Measurements from ENCODE around the gene AKAP3.

The AKAP3 gene

DNA sequence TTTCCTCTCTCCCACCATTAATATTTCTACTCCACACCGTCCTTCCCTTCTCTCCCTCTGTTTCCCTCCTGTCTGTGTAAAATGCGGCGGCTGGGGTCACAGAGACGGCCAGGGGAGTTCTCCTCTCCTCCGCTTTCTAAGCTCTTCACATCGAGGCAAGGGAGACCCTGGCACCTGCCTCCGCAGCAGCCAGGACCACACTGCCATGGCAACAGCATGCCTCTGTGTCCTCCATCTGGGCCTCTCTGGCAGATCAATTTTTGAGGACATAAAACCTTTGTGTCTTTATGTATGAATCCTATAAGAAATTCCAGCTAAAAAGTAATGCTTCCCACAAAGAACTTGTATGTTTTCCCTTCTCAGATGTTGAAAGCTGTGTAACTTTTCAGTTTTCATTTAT is 45.4 kb downstream of the AKAP3 start:
- no peak for DNase-seq (ENCODE audit: low read depth in 2 of 3, low spot score in 1 of 3)

DNA sequence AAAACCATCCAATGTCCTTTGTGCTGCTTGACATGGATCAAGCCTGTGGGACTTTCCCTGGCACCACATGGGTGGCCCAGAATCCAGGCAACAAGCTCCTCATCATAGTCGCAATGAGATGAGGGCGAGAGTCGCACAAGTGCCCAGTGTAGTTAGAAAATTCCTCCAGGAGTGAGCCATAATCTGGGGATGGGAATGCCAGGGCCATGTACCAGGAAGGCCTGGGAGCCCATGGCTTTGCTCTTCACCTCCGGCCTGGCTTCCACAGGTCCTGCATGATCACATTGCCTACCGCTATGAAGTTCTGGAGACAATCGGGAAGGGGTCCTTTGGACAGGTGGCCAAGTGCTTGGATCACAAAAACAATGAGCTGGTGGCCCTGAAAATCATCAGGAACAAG is 53.0 kb downstream of the AKAP3 start:
- DNase-seq (ENCODE audit: low read depth in 2 of 3, low spot score in 1 of 3), result no peak

DNA sequence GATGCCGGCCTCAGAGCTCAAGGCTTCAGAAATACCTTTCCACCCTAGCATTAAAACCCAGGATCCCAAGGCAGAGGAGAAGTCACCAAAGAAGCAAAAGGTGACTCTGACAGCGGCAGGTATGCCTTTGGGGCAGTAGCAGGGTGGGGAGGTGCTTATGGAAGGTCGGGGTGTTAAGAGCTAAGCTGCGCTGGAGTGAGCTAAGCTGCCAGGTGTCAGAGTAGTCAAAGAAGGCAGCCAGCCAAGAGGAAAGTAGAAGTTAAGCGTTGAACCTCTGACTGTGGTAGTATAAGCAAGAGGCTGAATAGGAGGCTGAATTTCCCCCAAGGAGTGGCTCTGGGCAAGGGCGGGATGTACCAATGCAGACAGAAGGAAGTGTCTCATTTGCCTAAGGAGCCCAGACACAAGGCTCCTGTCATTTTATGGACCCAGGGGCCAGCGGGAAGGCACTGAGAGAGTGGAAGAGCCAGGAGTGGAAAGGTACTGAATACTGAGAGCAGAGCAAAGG is 57.6 kb downstream of the AKAP3 start:
- DNase-seq (ENCODE audit: low read depth in 2 of 3, low spot score in 1 of 3), result no peak

DNA sequence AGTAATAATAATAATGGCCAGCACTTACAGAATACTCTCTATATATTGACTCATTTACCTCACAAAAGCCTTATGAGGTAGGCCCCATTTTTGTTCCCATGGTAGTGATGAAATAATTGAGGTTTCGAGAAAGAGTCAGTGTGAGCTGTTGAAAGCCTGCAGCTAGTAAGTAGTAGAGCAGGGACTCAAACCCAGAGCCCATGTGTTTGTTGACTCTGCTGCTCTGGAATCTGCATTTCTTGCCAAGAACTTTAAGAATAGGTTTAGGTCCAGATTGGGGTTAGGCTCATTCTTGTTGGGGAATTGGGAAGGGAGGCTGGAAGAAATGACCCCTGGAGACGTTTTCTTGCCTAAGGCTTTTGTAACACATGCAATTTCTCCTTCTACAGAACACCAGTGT is 58.9 kb downstream of the AKAP3 start:
- DNase-seq (ENCODE audit: low read depth in 2 of 3, low spot score in 1 of 3), result no peak

DNA sequence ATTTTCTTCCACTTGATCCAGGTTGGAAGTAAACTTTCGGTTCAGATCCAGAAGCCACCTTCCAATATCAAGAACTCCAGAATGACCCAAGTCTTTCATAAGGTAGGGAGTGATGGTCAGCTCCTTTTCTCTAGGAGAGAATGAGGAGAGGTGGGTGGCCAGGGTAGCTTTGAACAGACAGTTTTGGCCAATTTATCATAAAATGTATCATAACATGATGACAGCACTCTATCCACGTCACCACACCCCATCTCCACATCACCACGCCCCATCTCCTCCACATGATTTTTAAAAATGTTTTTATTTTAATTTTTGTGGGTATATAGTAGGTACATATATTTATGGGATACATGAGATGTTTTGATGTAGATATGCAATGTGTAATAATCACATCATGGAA is 59.9 kb downstream of the AKAP3 start:
- no peak for DNase-seq (ENCODE audit: low read depth in 2 of 3, low spot score in 1 of 3)

DNA sequence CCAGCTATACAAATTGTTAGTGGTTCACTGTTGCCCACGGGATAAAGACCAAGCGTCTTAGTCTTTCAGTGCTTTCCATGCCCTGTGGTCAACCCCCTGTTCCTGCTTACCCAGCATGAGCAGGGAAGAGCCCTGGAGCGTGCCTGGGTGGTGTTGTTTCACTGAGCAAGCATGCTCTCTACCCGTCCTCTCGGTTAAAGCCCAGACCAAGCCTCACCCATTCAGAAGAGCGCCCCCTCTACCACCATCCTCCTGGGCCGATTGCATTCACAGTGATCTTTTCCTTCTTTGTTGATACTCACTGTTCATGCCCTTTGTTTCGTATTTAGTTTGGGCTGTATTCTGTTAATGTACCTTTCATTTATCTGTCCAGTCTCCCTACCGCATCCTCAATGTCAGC is 61.7 kb downstream of the AKAP3 start:
- DNase-seq (ENCODE audit: low read depth in 2 of 3, low spot score in 1 of 3), result no peak

DNA sequence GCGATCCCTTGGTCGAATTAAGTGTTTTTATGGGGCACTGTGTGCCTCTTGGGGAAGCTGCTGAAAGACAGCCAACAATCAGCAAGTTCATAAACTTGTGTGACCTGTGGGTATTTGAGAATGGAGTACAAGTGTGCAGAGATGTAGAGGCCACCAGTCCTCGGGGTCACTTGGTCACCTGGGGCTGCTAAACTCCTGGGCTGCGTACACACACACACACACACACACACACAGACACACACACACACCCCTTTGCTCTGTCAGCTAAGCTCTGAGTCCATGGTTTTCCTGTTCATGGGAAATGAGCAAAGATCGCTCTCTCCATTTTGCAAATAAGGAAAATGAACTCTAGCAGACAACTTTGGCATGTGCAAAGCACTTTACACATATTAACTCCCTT is 62.4 kb downstream of the AKAP3 start:
- no peak for DNase-seq (ENCODE audit: low read depth in 2 of 3, low spot score in 1 of 3)

DNA sequence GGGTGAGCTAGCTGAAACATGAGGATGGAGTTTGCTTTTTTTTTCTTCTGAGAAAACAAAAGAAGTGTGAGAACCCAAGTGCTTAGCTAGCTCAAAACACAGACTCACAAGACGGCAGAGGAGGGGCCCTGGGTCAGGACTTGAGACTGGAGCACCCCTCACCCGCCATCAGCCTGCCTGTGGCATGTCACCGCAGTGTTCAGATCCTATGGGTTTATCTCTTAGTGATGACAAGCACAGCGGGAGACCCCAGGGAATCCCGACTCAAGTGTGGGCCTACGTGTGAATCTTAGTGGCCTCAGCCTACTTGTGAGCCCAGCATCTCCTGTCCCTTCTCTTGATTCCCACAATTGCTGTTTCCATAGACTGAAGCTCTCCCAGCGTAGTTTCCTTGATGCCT is 64.0 kb downstream of the AKAP3 start:
- no peak for DNase-seq (ENCODE audit: low read depth in 2 of 3, low spot score in 1 of 3)

DNA sequence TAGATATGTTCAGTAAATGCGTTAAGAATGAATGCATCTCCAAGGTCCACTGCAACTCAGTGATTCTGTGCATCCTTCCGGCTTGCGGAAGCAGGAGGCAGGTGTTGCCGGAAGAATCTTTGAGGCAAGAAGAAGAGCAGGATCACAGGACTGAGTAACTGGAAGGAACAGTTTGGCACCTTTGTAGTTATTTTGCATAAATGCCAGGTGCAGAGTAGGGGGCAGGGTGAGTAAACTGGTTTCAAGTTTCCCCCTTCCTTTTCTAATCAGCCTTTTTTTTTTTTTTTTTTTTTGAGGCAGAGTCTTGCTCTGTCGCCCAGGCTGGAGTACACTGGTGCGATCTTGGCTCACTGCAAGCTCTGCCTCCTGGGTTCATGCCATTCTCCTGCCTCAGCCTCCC is 64.6 kb downstream of the AKAP3 start:
- no peak for DNase-seq (ENCODE audit: low read depth in 2 of 3, low spot score in 1 of 3)

DNA sequence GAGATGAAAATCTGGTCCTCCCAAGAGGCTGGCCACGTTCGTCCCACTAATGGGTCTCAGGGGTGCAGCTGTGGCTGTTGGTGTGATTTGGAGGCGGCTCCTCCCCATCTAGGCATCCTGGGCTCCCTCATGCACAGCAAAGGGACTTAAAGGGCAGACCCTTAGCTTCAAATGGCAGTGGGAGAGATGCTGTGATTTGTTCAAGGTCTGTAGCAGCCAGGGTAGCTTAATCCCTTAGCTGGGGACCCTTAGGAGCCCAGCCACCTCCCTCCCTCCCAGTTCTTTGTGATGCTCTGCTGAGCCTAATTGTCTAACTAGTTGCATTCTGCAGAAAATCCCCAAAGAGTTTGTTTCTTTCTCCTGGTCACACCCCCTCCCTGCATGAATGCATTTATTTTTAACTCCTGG is 68.6 kb downstream of the AKAP3 start:
- DNase-seq (ENCODE audit: low read depth in 2 of 3, low spot score in 1 of 3), result no peak

DNA sequence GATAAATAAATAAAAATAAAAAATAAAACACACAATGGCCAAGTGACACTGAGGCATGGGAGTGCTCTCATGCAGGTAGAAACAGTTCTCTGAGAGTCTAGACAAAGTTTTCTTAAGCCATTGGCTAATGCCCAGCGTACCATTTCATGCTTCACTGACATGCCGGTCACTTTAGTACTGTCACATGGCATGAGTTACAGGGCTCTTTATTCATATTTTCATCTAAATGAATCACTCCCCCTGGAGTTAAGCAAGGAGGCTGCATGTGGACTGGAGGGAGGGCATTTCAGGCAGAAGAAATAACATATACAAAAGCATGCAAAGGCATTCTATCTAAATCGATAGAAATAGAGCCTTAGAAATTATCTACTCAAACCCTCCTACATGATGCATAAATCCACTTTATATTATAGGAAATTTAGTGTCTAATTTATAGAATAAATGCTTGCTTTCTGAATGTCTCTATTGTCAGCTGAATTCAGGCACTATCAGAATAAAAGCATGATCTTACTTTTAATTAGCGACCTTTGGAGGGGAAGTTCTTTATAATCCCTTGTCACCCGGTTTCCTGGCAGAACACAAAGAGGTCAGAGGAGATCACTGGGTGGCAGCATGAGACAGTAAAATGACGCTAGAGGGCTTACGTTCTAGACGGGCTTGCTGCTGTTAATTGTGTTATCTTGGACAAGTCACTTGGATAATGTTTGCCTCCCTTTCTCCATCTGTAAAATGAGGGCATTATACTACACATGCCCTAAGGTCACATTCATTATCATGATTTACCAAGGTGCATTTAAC is 69.3 kb downstream of the AKAP3 start:
- DNase-seq (ENCODE audit: low read depth in 2 of 3, low spot score in 1 of 3), result no peak

DNA sequence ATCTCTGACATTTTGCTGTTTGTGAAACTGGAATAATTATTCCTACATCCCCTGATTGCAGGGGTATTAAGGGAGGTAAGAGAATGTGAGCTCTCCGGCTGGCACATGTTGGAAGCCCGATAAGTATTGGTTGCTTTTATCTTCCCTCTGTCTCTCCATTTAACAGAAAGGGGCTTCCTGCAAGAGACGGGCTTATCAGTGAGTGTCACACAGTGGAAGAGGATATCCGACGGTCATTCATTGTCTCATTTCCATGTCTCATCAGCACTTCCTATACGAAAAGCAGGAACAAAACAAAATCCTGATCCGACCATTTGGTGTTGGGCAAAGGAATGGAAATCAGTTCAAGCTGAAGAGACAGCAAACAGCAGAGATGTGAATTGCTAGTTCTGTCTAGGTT is 76.2 kb downstream of the AKAP3 start:
- DNase-seq (ENCODE audit: low read depth in 2 of 3, low spot score in 1 of 3), result no peak

DNA sequence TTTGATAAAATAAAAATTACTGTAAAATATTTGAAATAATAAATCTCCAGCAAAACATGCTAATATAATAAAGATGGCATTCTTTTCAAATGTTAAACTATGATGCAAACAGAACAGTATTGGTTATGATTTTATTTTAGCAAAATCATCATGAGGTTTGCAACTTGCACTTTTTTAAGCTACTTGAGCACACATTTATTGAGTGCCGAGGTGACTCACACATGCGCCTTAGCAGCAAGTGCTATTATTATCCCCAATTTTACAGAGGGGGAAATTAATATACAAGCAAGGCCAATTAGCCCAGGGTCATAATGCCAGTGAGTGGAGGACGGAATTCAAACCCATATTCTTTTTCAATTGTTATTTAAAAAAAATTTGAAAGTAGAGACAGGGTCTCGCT is 79.6 kb downstream of the AKAP3 start:
- DNase-seq (ENCODE audit: low read depth in 2 of 3, low spot score in 1 of 3), result no peak

DNA sequence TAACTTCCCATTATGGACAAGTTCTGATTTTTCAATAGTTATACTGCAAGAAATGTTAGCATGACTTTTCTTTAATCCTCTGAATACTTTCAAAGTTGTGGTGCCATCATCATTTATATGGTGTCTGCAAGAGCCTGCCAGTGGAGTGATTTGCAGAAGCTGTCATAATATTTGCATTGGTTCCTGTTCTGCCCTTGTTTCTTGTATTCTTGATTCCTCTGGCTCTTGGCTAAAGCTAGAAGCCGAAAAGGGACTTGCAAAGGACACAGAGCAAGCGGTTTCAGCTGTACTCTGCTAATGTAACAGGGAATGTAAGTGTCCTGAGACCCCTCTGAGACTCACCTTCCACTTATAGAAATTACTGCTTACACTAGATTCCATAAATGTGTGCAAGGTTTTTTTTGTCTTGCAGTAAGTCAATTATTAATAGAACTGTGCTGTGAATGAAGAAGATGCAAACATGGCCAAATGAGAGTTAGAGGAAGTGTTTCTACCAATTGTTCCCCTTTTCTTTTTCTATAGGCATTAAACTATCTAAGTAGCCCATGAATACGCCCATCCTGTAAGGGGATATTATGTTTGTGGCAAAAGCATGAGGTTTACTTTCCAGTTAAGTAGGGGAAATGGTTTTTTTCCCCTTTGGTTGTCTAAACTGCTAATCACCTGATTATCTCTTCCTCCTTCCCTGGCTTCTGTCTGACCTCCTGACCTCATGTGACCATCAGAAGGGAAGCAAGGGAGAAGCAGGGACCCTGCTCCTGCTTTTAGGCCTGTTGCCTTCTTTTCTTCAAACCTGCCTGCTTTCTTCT is 81.6 kb downstream of the AKAP3 start:
- no peak for DNase-seq (ENCODE audit: low read depth in 2 of 3, low spot score in 1 of 3)

DNA sequence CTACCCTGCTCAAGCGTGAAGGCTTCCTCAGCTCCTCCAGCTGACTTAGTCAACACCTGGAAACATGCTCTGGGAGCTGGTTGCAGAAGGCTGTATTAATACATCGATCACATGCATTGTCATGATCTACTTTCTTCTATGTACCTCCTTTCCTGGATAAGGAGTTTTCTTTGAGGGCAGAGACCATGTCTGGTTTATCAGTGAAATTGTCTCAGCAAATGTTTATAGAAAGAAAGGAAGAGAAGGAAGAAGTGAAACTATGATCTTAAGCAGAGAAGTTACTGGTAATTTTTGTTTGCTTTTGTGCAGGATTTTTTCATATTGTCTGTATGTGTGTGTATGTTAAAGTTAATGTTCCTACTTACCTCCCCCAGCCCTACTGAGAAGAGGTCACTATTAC is 82.4 kb downstream of the AKAP3 start:
- DNase-seq (ENCODE audit: low read depth in 2 of 3, low spot score in 1 of 3), result no peak

Measured in stimulated activated CD4-positive, alpha-beta T cell treated with anti-CD3 and anti-CD28 coated beads, Interleukin-12 subunit alpha, Interleukin-12 subunit beta, amount 100 ng/mL, for 48 hours (primary cell).